Activated T-helper 9 cell treated with anti-CD3 and anti-CD28 coated beads, Interleukin-2, amount 50 U/mL, for 16 hours (primary cell): ENCODE measurements around the gene FBLN1.
A peak's percentile ranks its signal among the peaks of the same experiment; 100 is the strongest.

Experiments
- DNase-seq: peaks from one replicate; pipeline ENCODE4 v3.0.0-alpha.2; 2020; ENCODE audit warnings: low read depth

The FBLN1 gene

GRCh38 chr22:45640941-45641621 lies 138.4 kb downstream of the FBLN1 start:
- DNase-seq = no peak

DNA sequence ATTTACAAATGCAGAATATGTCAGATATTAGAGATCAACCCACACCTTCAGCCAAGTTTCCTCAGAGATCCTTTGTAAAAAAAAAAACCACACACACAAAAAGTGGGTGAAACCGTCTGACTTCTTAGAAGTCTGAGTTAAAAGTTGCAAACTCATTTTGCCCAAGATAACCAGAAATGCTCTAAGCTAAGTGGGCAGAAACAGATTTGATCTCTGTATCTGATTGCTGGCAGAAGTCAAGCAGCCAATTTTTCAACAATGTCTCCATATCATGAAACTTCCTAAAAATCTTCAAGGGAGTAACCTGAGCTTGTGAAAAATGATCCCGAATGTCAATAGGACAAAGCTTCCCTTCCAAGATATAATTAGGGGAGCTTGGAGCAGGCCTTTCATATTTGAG lies 140.3 kb downstream of the FBLN1 start:
- no peak for DNase-seq

DNA sequence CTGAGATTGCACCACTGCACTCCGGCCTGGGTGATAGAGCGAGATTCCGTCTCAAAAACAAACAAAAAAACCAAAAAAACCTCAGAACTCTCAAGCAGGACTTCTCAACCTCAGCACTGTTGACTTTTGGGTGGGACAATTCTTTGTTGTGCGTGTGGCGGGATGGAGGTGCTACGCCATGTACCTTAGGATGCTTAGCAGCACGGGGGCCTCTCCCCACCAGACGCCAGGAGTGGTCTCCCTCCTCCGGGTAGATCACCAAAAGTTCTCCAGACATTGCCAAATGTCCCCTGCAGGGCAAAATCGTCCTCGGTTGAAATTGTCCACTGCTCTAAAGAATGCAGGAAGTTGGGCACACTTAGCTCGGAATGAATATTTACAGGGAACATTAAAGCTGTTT lies 142.0 kb downstream of the FBLN1 start:
- no peak for DNase-seq

GRCh38 chr22:45645150-45645525 lies 142.5 kb downstream of the FBLN1 start:
- no peak for DNase-seq

DNA sequence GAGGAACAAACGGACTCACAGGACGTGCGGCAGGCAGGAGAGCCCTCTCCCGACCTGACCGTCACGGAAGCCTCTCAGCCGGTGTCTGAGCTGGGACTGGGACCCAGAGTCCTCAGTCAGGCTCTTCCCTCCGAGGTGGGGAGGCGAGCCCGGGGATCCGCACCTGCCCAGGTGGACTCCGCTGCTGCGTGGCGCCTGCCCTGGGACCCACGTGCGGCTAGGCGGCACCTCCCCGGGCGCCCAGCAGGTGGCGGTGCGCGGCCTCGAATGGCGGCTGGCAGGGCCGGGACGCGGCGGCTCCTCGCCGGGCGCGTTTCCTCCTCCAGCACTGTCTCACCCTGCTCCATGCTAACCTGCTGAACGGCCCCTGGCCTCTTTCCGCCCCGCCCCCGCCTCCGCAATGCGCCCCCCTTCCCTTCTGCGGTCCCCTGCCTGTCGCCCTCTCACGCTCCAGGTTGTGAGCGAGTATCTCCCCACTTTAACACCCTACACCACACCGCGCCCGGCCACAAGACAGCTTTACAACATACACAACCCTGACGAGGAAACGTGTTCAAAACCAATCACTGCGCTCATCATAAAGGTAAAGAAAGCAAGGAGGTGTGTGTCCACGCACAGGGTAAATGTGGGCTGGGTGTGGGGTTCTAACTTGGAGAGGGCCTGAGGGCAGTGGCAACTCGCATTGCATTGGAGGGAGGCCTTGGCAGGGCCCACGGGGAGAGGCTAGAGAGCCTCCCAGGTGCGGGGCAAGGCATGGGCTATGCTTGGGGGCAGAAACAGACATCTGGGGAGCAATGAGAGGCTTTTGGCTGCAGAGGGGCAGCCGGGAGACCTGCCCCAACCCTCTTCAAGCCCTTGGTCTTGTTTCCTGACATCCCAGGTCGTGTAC lies 143.1 kb downstream of the FBLN1 start:
- peak; percentile 70 for DNase-seq

DNA sequence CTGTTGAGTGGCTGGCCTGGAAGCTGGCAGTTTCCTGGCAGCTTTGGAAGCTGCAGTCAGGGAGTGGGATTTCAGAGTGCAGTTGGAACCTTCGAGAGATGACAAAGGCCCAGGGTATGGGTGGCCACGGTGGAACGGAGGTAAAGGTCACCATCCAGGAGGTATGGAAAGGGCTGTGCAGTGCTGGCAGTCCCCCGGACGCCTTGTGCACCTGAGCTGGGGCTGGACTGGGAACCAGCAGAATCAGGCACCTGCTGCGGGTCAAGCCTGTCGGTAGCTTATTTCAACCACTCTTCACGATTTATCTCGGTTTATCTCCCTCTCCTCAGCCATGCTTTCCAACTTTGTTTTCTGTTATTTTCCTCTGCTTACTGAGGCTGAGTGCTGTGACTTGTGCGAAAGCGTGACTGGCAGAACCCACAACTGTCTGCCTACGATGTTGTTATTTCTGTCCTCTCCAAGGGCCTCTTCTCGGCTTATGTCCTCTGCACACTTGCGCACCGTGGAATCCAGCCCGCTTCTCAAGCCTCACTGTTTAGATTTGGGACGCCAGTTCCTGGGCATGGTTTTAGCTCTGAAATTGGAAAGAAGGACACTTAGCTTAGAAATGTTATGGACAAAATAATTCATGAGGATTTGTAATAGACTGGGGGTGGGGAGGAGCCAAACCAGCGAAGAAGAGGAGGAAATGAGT lies 145.0 kb downstream of the FBLN1 start:
- no peak for DNase-seq

- DNase-seq = no peak
Measured at GRCh38 chr22:45648301-45649117, 145.8 kb downstream of the FBLN1 start.

DNA sequence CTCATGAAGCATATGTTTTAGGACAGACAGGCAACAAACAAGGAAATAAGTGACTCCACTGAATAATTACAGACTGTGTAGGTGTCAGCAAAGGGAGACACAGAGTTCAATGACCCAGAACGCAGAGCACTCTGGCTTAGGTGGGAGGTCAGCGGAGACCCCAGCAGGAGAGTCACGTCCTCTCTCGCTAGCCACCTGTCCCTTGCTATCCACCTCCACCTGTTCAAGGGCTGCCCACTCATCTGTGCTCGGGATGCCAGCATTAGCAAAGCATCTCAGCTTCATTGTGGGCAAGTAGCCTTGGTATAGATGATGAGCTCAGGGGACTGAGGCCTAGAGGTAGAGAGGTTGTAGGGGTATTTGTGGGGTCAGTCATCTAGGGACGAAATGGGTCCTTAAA lies 147.1 kb downstream of the FBLN1 start:
- no peak for DNase-seq

DNA sequence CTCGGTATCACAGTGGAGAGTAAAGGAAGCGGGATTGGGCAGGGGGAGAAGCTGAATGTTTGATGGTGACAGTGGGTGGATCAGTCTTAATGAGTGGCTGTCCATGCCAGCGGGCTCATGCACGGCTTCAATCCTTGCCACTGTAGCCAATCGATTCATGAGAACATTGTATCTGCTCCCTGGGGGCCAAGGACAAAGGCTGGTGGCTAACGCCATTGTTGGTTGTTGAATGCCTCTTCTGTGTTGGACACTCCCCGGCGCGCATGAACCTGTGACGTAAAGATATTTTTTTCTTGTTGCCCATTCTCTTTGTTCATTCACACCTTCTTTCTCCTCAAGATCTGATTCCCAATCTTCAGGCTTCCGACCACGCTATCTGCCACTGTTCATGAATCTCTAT lies 148.0 kb downstream of the FBLN1 start:
- DNase-seq = no peak
